ENCODE results near the gene BRD3.

DNA sequence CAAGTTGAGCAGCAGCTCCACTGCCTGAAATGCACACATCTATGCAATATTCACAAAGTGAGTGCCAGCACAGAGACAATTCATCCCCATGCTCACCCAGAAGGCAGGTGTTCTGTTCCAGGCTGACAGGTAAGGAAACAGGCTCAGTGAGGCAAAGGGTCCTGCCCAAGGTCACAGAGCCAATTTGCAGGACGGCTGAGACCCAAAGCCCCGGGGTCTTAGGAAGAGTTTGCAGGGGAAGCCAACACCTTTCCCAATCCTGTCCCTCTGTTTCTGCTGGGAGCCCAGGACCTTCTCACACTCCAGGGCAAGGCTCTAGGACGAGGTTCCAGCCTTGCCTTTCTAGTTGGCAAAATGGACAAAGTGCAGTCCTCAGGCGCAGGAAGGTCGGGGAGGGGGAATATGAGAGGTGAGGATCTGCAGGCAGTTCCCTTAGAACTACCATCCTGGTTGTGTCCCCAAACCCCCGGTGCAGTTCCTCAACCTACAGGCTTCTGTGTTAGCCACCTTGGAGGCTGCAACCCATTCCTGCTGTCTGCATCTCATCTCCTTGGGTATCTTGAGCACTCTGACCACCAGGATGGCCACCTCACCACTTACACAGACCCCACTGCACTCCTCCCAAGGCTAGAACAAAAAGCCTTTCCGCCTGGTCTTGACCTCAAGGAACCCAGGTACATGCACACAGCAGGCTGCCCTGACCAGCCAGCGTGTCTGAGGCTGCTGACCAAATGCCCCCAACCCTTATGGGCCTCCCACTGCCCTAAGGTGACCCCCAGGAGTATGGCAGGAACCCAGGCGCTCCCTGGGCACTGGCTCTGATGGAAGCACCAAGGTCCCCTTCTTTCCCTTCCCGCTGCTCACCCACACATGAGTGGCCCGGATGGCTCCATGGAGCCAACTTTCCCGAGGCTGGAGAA lies 1.9 kb upstream of the BRD3 start:
- TF ChIP-seq POLR2AphosphoS5 (IDR thresholded peaks at IDR 0.05; ENCODE audit: low read depth, low read length): no peak
- TF ChIP-seq SIN3A (IDR thresholded peaks at IDR 0.05; ENCODE audit: borderline replicate concordance, insufficient read depth, low read length): no peak
- TF ChIP-seq, protein P1, sequence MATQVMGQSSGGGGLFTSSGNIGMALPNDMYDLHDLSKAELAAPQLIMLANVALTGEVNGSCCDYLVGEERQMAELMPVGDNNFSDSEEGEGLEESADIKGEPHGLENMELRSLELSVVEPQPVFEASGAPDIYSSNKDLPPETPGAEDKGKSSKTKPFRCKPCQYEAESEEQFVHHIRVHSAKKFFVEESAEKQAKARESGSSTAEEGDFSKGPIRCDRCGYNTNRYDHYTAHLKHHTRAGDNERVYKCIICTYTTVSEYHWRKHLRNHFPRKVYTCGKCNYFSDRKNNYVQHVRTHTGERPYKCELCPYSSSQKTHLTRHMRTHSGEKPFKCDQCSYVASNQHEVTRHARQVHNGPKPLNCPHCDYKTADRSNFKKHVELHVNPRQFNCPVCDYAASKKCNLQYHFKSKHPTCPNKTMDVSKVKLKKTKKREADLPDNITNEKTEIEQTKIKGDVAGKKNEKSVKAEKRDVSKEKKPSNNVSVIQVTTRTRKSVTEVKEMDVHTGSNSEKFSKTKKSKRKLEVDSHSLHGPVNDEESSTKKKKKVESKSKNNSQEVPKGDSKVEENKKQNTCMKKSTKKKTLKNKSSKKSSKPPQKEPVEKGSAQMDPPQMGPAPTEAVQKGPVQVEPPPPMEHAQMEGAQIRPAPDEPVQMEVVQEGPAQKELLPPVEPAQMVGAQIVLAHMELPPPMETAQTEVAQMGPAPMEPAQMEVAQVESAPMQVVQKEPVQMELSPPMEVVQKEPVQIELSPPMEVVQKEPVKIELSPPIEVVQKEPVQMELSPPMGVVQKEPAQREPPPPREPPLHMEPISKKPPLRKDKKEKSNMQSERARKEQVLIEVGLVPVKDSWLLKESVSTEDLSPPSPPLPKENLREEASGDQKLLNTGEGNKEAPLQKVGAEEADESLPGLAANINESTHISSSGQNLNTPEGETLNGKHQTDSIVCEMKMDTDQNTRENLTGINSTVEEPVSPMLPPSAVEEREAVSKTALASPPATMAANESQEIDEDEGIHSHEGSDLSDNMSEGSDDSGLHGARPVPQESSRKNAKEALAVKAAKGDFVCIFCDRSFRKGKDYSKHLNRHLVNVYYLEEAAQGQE (IDR thresholded peaks at IDR 0.05; ENCODE audit: insufficient read depth in 1 of 2, low read depth in 2 of 2, low read length in 2 of 2): no peak

Data from PFSK-1 (cell line).